Neural crest cell (in vitro differentiated cells): Measurements from ENCODE around the gene OOSP2. TPM values are rescaled to one million over a fixed set of nuclear protein-coding genes. Genes with fewer than 3 reads are reported as not detected.
"Not testable (repeated sequence)": the region's sequence is repeated elsewhere in the genome, so short reads cannot be mapped to it uniquely, and the experiment has no call there.

Source experiments
- DNase-seq: peaks from one replicate; pipeline ENCODE4 v3.0.0; 2021; ENCODE audit warnings: low read depth, mixed read lengths, low spot score
- H3K27ac Mint-ChIP-seq: one replicate; pipeline ENCODE4 v1.8.0; 2021; ENCODE audit warnings: mild to moderate bottlenecking, mixed read lengths; ENCODE audit not compliant: unreplicated experiment
- H3K27me3 Mint-ChIP-seq: 2 replicates; pipeline ENCODE4 v1.8.0; 2021; ENCODE audit warnings: low read depth, mild to moderate bottlenecking, mixed read lengths
- H3K36me3 Mint-ChIP-seq: 2 replicates; pipeline ENCODE4 v1.8.0; 2021; ENCODE audit warnings: low read depth, mild to moderate bottlenecking, mixed read lengths
- H3K4me1 Mint-ChIP-seq: 2 replicates; pipeline ENCODE4 v1.8.0; 2021; ENCODE audit warnings: mixed read lengths
- H3K4me3 Mint-ChIP-seq: one replicate; pipeline ENCODE4 v1.8.0; 2021; ENCODE audit warnings: mild to moderate bottlenecking, mixed read lengths
- H3K9me3 Mint-ChIP-seq: 2 replicates; pipeline ENCODE4 v1.8.0; 2021; ENCODE audit warnings: mixed read lengths
- CTCF ChIP-seq: fragments of 200-600 bp; sonication (generic); conservative IDR thresholded peaks from 2 replicates; pipeline ENCODE4 v1.5.0; 2021; ENCODE audit warnings: antibody characterized with exemption, mild to moderate bottlenecking
- total RNA-seq: library from RNA; stranded (reverse); gene quantifications from 2 replicates; pipeline ENCODE4 v1.2.1, GENCODE V29; 2021

Gene OOSP2
- total RNA-seq, 1 donor from 2014 or later = not detected

- Mint-ChIP-seq H3K36me3 (no peaks in the 10 kb centered on the region), H3K27me3 (peaks cover 10% of the 10 kb centered on the region), H3K4me1 (no peaks in the 10 kb centered on the region), H3K4me3 (no peak overlapping the region), H3K9me3 (no peaks in the 10 kb centered on the region), H3K27ac (no peak overlapping the region)
- DNase-seq = no peak
- no peak for TF ChIP-seq CTCF
These were observed 29.2 kb downstream of the OOSP2 start for GRCh38 chr11:60069450-60069849.

- not testable (repeated sequence) for H3K27ac Mint-ChIP-seq, H3K4me3 Mint-ChIP-seq, H3K4me1 Mint-ChIP-seq, H3K9me3 Mint-ChIP-seq, H3K36me3 Mint-ChIP-seq, DNase-seq
- peaks cover 14% of the 10 kb centered on the region for H3K27me3 Mint-ChIP-seq
These were observed 31.4 kb downstream of the OOSP2 start for GRCh38 chr11:60071644-60072043.

- no peak for TF ChIP-seq CTCF
- Mint-ChIP-seq H3K27ac (no peak overlapping the region), H3K27me3 (peaks cover 8% of the 10 kb centered on the region), H3K36me3 (no peaks in the 10 kb centered on the region), H3K9me3 (no peaks in the 10 kb centered on the region), H3K4me1 (no peaks in the 10 kb centered on the region), H3K4me3 (no peak overlapping the region)
- no peak for DNase-seq
These were observed 37.1 kb downstream of the OOSP2 start for GRCh38 chr11:60077216-60077817.

GRCh38 chr11:60077981-60078380, 37.8 kb downstream of the OOSP2 start:
- Mint-ChIP-seq H3K27me3 (peaks cover 13% of the 10 kb centered on the region), H3K4me3 (no peak overlapping the region), H3K9me3 (no peaks in the 10 kb centered on the region), H3K4me1 (no peaks in the 10 kb centered on the region), H3K27ac (no peak overlapping the region), H3K36me3 (no peaks in the 10 kb centered on the region)
- TF ChIP-seq CTCF = no peak
- no peak for DNase-seq

- no peak for DNase-seq
- Mint-ChIP-seq H3K27me3 (peaks cover 13% of the 10 kb centered on the region), H3K4me1 (no peaks in the 10 kb centered on the region), H3K9me3 (no peaks in the 10 kb centered on the region), H3K36me3 (no peaks in the 10 kb centered on the region), H3K4me3 (no peak overlapping the region), H3K27ac (no peak overlapping the region)
- no peak for TF ChIP-seq CTCF
These were observed 38.5 kb downstream of the OOSP2 start for GRCh38 chr11:60078745-60079144.

GRCh38 chr11:60080535-60080934, 40.3 kb downstream of the OOSP2 start:
- Mint-ChIP-seq H3K9me3 (no peaks in the 10 kb centered on the region), H3K27ac (no peak overlapping the region), H3K36me3 (no peaks in the 10 kb centered on the region), H3K27me3 (peaks cover 21% of the 10 kb centered on the region), H3K4me1 (no peaks in the 10 kb centered on the region), H3K4me3 (no peak overlapping the region)
- TF ChIP-seq CTCF = no peak
- DNase-seq = no peak
